ENCODE data around the gene PPP6R1.

PPP6R1 gene

GRCh38 chr19:55259540-55260210, 858 bp upstream of the PPP6R1 start:
- no peak for DNase-seq (ENCODE audit: low read depth in 2 of 2)

DNA sequence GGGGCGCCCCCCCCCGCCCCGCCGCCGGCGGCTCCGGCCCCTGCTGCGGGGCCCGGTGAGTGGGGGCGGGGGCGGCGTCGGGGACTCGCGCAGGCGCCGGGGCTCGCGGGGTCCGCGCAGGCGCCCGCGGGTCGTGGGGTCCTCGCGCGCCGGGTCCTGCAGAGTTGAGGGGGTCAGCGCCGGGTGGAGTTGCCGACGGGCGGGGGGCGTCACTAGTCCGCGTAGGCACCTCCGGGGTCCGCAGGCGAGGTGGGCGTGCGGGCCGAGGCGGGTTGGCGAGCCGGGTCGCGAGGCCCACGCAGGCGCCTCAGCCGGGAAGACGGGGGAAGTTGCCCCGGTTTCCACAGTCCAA, 365 bp downstream of the PPP6R1 start:
- no peak for DNase-seq (ENCODE audit: low read depth in 2 of 2)

- no peak for DNase-seq (ENCODE audit: low read depth in 2 of 2)
Measured at GRCh38 chr19:55257461-55258420, 1.1 kb downstream of the PPP6R1 start.

- DNase-seq (ENCODE audit: low read depth in 2 of 2), result no peak
Measured at GRCh38 chr19:55256562-55257460, 2.0 kb downstream of the PPP6R1 start.

GRCh38 chr19:55255618-55256423, 3.0 kb downstream of the PPP6R1 start:
- DNase-seq (ENCODE audit: low read depth in 2 of 2), result peak in 1 of 2 donors; percentile 25

GRCh38 chr19:55254625-55254977, 4.2 kb downstream of the PPP6R1 start:
- DNase-seq (ENCODE audit: low read depth in 2 of 2), result no peak

DNA sequence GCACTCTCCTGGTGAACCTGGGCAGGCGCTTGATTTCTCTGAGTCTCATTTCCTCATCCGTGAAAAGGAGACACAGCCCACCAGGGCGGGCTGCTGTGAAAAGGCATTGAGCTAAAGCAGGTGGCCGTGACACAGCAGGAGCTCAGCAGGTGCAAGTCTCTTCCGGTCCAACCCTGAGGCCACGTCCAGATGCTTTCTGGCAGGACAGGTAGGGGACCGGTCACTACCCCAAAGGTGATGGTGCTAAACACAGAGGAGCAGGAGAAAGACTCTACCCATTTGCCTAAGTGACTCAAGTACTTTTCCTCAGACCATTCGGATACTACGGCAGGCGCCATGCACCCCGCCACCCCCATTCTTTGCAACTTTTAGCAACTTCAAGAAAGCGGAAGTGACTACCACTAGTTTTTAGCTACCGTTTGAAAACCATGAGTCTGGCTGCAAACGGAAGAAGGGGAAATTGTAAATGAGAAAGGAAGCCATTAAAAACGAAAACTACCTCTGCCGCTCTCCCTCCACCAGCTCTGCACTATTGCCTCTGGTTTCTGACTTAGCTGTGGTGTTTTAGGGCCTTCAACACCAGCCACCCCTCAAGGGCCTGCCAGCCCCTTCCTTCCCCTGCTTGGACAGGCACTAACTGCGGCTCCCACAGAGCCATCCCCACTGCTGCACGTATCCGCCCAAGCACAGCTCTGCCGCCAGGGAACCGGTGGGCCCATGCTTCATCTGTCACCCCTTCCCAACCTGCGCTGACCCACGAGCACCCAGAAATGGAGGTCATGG, 4.8 kb downstream of the PPP6R1 start:
- DNase-seq (ENCODE audit: low read depth in 2 of 2), result peak in 1 of 2 donors; percentile 46

DNA sequence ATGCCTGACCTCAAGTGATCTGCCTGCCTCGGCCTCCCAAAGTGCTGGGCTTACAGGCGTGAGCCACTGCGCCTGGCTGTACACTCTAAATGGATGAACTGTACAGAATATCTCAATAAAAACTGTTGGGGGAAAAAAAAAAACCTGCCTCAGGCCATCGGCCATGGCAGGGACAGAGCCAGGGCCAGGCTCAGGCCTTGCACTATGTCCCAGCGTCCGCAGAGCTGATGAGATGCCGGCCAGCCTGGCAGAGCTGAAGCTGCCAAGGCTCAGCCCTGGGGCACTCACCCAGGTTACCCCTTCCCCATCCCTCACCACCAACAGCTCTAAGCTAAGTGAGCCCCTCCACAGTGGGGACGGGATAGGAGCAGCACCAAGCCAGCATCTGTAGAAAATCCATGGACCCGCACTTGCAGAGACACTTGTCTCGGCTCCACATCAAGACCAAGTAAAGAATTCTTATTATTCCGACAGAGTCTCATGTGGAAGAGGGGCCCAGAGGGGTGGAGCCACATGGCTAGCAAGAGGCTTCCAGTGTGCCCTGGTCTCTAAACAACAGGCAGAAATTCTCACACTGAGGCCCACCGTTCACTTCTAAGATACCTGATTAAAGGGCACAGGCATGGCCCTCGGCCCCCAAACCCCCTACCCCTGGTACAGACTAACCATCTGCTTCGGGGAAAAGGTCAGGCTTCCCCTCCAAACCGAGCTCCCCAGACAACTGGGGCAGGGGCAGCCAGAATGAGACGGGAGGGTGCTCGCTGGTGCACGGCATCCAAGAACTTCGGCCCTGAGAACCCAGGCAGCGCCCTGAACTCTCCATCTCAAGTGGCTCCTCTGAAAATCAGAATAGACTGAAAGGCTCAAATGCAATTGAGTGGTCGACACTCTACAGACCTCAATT, 5.8 kb downstream of the PPP6R1 start:
- no peak for DNase-seq (ENCODE audit: low read depth in 2 of 2)

GRCh38 chr19:55251341-55252081, 7.3 kb downstream of the PPP6R1 start:
- no peak for DNase-seq (ENCODE audit: low read depth in 2 of 2)

GRCh38 chr19:55250262-55251036, 8.4 kb downstream of the PPP6R1 start:
- DNase-seq (ENCODE audit: low read depth in 2 of 2), result no peak

DNA sequence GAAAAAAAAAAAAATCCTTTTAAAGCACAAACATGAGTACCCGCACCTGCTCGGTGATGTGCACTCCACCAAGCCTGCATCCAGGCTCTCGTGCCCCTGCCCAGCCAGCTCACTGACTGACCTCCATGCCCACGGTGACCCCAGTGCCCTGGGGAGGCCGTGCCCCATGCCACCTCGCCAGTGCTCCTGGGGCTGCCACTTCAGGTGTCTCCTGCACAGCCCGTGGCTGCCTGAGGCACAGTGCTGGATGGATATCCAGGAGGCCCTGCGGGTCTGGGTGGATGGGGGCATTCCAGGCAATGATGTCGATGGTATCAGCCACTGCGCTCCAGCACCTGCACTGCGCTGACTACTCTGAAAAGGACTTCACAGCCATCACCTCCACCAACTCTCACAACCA, 9.0 kb downstream of the PPP6R1 start:
- no peak for DNase-seq (ENCODE audit: low read depth in 2 of 2)

GRCh38 chr19:55248704-55249103, 10.1 kb downstream of the PPP6R1 start:
- no peak for DNase-seq (ENCODE audit: low read depth in 2 of 2)

DNA sequence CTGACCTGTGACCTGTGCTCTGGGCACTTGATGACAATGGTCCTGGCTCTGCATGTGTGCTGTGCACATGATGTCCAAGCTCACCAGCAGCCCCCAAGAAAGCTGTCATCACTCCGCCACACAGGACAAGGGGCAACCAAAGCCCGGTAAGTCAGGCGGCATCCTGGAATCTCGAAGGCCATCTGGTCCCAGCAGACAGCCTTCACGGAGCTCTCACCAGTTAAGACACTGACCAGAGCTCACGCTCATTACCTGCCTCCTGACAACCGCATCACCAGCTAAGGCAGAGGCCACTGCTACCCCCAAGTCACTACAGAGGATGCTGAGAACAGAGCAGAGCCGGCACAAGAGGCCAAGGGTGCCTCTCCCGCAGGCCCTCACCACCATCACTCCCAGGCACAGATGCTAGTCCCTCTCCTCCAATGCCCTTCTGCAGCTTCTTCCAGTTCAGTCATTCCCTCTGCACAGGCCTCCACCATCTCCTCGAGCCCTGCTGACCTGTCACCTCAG, 10.6 kb downstream of the PPP6R1 start:
- no peak for DNase-seq (ENCODE audit: low read depth in 2 of 2)

GRCh38 chr19:55247621-55248099, 11.2 kb downstream of the PPP6R1 start:
- DNase-seq (ENCODE audit: low read depth in 2 of 2), result no peak

GRCh38 chr19:55246462-55247451, 12.1 kb downstream of the PPP6R1 start:
- DNase-seq (ENCODE audit: low read depth in 2 of 2), result no peak

GRCh38 chr19:55245236-55245904, 13.4 kb downstream of the PPP6R1 start:
- DNase-seq (ENCODE audit: low read depth in 2 of 2), result no peak

Data from activated CD8-positive, alpha-beta memory T cell treated with anti-CD3 and anti-CD28 coated beads for 4 hours (primary cell).